ENCODE results near the gene GPR33. TPM values are rescaled to one million over a fixed set of nuclear protein-coding genes. Genes with fewer than 3 reads are reported as not detected.

The GPR33 gene
- total RNA-seq, 4 donors from 2014 or later: not detected

DNA sequence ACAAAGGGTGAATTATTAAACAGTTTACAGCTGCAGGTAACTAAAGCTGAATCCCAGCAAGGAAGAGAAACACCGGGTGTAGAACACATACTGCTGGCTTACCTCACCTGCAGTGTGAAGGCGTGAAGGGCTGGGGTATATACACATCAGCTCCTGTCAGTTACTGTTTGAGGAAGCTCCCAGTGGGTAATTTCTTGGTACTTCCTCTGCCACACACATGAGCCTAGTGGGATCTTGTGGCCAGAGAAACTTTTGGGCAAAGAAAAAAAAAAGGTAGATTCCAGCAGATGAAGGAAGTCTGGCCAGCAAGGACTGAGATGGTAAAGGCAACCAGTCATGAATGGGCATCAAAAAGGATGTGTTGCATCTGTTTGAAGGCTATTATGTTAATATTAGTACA, 14.0 kb upstream of the GPR33 start:
- H3K27me3 ChIP-seq: no peaks in the 10 kb centered on the region
- no peak for DNase-seq
- intact Hi-C loops (cut with DNase I; ENCODE audit: low total_unique reads): no loop called here
- no peak overlapping the region for H3K4me3 ChIP-seq
- H3K36me3 ChIP-seq: no peaks in the 10 kb centered on the region
- ATAC-seq: no peak
- in situ Hi-C loops (cut with MboI; ENCODE audit: low sequenced_read_pairs in 4 of 4): loop anchor here in 1 of 4 donors (25.0 kb wide), 2 partner anchors 760 to 960 kb away; no protein-coding TSS in a partner anchor
- no peak for TF ChIP-seq POLR2A (IDR thresholded peaks at IDR 0.05)
- TF ChIP-seq, protein P1, sequence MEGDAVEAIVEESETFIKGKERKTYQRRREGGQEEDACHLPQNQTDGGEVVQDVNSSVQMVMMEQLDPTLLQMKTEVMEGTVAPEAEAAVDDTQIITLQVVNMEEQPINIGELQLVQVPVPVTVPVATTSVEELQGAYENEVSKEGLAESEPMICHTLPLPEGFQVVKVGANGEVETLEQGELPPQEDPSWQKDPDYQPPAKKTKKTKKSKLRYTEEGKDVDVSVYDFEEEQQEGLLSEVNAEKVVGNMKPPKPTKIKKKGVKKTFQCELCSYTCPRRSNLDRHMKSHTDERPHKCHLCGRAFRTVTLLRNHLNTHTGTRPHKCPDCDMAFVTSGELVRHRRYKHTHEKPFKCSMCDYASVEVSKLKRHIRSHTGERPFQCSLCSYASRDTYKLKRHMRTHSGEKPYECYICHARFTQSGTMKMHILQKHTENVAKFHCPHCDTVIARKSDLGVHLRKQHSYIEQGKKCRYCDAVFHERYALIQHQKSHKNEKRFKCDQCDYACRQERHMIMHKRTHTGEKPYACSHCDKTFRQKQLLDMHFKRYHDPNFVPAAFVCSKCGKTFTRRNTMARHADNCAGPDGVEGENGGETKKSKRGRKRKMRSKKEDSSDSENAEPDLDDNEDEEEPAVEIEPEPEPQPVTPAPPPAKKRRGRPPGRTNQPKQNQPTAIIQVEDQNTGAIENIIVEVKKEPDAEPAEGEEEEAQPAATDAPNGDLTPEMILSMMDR (IDR thresholded peaks at IDR 0.05 in 4 of 5, conservative IDR thresholded peaks at IDR 0.05 in 1 of 5): no peak
- no peaks in the 10 kb centered on the region for H3K9me3 ChIP-seq
- peaks cover 0 to 9% of the 10 kb centered on the region in 2 donors for H3K4me1 ChIP-seq
- H3K27ac ChIP-seq: no peak overlapping the region

DNA sequence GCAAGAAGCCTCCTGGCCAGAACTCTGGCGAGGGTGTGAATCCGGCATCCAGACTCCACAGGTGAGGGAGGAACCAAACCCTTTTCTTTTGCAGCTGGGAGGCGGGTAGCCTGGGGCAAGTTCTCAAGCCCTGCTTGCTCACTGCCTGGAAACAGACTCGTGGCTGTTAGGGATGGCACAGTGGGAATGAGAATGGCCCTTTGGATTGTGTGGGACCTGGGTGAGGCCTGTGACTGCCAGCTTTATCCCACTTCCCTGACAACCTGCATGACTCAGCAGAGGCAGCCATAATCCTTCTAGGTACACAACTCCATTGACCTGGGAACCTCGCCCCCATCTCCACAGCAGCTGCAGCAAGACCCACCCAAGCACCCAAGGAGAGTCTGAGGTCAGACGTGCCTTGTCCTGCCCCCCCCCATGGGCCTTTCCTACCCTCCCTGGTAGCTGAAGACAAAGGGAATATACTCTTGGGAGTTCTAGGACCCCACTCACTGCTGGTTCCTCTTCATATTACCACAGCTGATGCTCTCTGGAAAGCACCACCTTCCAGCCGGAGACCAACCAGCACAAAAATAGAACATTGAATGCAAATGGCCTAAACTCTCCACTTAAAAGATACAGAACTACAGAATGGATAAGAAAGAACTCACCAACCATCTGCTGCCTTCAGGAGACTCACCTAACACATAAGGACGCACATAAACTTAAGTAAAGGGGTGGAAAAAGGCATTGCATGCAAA, 5.1 kb upstream of the GPR33 start:
- in situ Hi-C loops (cut with MboI; ENCODE audit: low sequenced_read_pairs in 4 of 4): no loop called here
- ATAC-seq: no peak
- DNase-seq: no peak
- Histone ChIP-seq H3K4me3 (no peak overlapping the region), H3K27ac (no peak overlapping the region), H3K36me3 (no peaks in the 10 kb centered on the region), H3K9me3 (no peaks in the 10 kb centered on the region), H3K4me1 (no peaks in the 10 kb centered on the region), H3K27me3 (no peaks in the 10 kb centered on the region)
- intact Hi-C loops (cut with DNase I; ENCODE audit: low total_unique reads): no loop called here
- TF ChIP-seq, protein P1 (IDR thresholded peaks at IDR 0.05 in 4 of 5, conservative IDR thresholded peaks at IDR 0.05 in 1 of 5): no peak
- TF ChIP-seq POLR2A (IDR thresholded peaks at IDR 0.05): no peak

DNA sequence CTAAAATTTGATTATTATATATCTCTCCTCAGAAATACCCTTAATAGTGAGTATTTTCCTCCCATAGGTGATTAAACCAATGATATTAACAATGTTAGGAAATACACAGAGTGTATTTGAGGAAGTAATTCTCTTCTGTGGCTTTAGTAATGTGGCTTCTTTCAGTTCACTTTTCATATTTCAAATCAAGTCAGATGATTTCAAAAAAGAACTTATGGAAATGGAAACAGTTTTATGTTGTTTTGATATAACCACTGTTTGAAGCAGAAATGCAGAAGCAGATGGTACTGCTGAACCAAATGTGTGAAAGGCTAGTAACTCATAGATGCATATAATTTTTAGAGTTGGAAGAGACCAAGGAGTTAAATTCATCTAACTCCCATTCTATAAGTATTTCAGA, 1.9 kb upstream of the GPR33 start:
- TF ChIP-seq POLR2A (IDR thresholded peaks at IDR 0.05): no peak
- TF ChIP-seq, protein P1 (IDR thresholded peaks at IDR 0.05 in 4 of 5, conservative IDR thresholded peaks at IDR 0.05 in 1 of 5): no peak
- Histone ChIP-seq H3K4me1 (no peaks in the 10 kb centered on the region), H3K27me3 (no peaks in the 10 kb centered on the region), H3K9me3 (no peaks in the 10 kb centered on the region), H3K4me3 (no peak overlapping the region), H3K27ac (no peak overlapping the region), H3K36me3 (no peaks in the 10 kb centered on the region)
- ATAC-seq (no peak), DNase-seq (no peak)
- in situ Hi-C loops (cut with MboI; ENCODE audit: low sequenced_read_pairs in 4 of 4) (no loop called here), intact Hi-C loops (cut with DNase I; ENCODE audit: low total_unique reads) (no loop called here)

DNA sequence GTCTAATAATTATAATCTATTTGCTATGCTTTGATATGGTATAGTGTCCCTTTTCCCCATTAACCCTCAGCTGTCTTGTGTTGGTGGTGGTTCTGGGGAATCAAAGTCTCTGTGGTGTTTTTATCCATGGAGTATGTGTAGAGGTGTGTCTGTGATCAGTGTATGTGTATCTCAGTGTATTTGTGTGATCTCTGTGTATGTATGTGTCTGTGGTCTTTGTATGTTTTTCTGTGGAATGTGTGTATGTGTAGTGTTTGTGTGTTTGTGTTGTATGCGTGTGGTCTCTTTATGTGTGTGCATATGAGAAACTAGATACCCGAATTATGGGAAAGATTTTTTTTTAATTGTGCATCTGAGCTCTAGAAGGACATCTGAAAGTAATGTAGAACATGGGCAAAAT, 1.1 kb downstream of the GPR33 start:
- Histone ChIP-seq H3K9me3 (no peaks in the 10 kb centered on the region), H3K4me3 (no peak overlapping the region), H3K36me3 (no peaks in the 10 kb centered on the region), H3K27ac (no peak overlapping the region), H3K27me3 (no peaks in the 10 kb centered on the region), H3K4me1 (no peaks in the 10 kb centered on the region)
- intact Hi-C loops (cut with DNase I; ENCODE audit: low total_unique reads) (no loop called here), in situ Hi-C loops (cut with MboI; ENCODE audit: low sequenced_read_pairs in 4 of 4) (no loop called here)
- TF ChIP-seq, protein P1 (IDR thresholded peaks at IDR 0.05 in 4 of 5, conservative IDR thresholded peaks at IDR 0.05 in 1 of 5): no peak
- no peak for TF ChIP-seq POLR2A (IDR thresholded peaks at IDR 0.05)
- DNase-seq (no peak), ATAC-seq (no peak)

DNA sequence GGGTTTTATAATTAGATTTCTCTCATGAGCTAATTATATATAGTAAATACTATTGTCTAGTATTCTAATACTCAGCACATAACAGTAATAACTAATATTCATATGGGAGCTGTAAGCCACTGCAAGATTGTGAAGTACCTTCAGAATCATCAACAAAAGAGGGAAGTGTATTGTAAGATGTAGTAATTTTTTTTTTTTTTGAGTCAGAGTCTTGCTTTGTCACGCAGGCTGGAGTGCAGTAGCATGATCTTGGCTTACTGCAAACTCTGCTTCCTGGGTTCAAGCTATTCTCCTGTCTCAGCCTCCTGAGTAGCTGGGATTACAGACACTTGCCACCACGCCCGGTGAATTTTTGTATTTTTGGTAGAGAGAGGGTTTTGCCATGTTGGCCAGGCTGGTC, 3.1 kb downstream of the GPR33 start:
- intact Hi-C loops (cut with DNase I; ENCODE audit: low total_unique reads) (no loop called here), in situ Hi-C loops (cut with MboI; ENCODE audit: low sequenced_read_pairs in 4 of 4) (no loop called here)
- TF ChIP-seq, protein P1 (IDR thresholded peaks at IDR 0.05 in 4 of 5, conservative IDR thresholded peaks at IDR 0.05 in 1 of 5): no peak
- no peak for TF ChIP-seq POLR2A (IDR thresholded peaks at IDR 0.05)
- DNase-seq: no peak
- no peaks in the 10 kb centered on the region for H3K36me3 ChIP-seq
- ATAC-seq: no peak
- H3K9me3 ChIP-seq: no peaks in the 10 kb centered on the region
- H3K4me3 ChIP-seq: no peak overlapping the region
- H3K27ac ChIP-seq: no peak overlapping the region
- H3K4me1 ChIP-seq: no peaks in the 10 kb centered on the region
- no peaks in the 10 kb centered on the region for H3K27me3 ChIP-seq

All from gastrocnemius medialis (tissue), 4 donors.